MCF 10A (cell line): ENCODE data around the gene CEP295NL. TPM values are rescaled to one million over a fixed set of nuclear protein-coding genes. Genes with fewer than 3 reads are reported as not detected.
A peak's percentile ranks its signal among the peaks of the same experiment; 100 is the strongest.

Experiments
- BruUV-seq: library from RNA; stranded (reverse); fragments of 400-500 nt; replicated peaks from 2 replicates; lab custom pipeline; 2021; lab: Mats Ljungman, UMichigan
- CTCF ChIA-PET: fragments of 300-600 bp; sonication (Branson Sonifier 250); formaldehyde crosslinking; extraction: SDS; loops from one replicate; lab custom pipeline; 2021; ENCODE audit warnings: antibody characterized with exemption, inconsistent platforms; lab: Yijun Ruan, JAX
- POLR2A ChIA-PET: fragments of 300-600, 350-650 bp; sonication (Branson Sonifier 250); formaldehyde crosslinking; extraction: SDS; loops from one replicate; lab custom pipeline; 2020; ENCODE audit warnings: antibody characterized with exemption, inconsistent platforms; lab: Yijun Ruan, JAX
- DNase-seq: peaks from one replicate; pipeline ENCODE4 v3.0.0-alpha.2; 2018; ENCODE audit not compliant: unreplicated experiment
- H3K27ac Mint-ChIP-seq: one replicate; pipeline ENCODE4 v1.8.0; 2022; ENCODE audit warnings: mild to moderate bottlenecking, low read depth, mixed read lengths; ENCODE audit not compliant: unreplicated experiment
- H3K27me3 Mint-ChIP-seq: one replicate; pipeline ENCODE4 v1.8.0; 2022; ENCODE audit warnings: mixed read lengths; ENCODE audit not compliant: insufficient read depth, unreplicated experiment
- H3K36me3 Mint-ChIP-seq: one replicate; pipeline ENCODE4 v1.8.0; 2022; ENCODE audit warnings: mild to moderate bottlenecking, moderate library complexity, mixed read lengths; ENCODE audit not compliant: insufficient read depth, unreplicated experiment
- H3K4me1 Mint-ChIP-seq: one replicate; pipeline ENCODE4 v1.8.0; 2022; ENCODE audit warnings: mixed read lengths; ENCODE audit not compliant: insufficient read depth, unreplicated experiment
- H3K4me3 Mint-ChIP-seq: one replicate; pipeline ENCODE4 v1.8.0; 2022; ENCODE audit warnings: mild to moderate bottlenecking, moderate library complexity, mixed read lengths; ENCODE audit not compliant: unreplicated experiment
- H3K9me3 Mint-ChIP-seq: one replicate; pipeline ENCODE4 v1.8.0; 2022; ENCODE audit warnings: mixed read lengths; ENCODE audit not compliant: unreplicated experiment
- CTCF ChIP-seq: fragments of 200-600 bp; IDR thresholded peaks from one replicate; pipeline ENCODE4 v1.8.0; 2022; ENCODE audit warnings: antibody characterized with exemption, mild to moderate bottlenecking; ENCODE audit not compliant: unreplicated experiment
- intact Hi-C: fragments of 100-400 bp; cut with micrococcal nuclease; formaldehyde crosslinking; loops from 2 replicates; pipeline ENCODE4 v1.14.1; 2022
- total RNA-seq: library from RNA; stranded (reverse); gene quantifications from 2 replicates; pipeline ENCODE4 v1.2.3, GENCODE V29; 2022

CEP295NL gene
- total RNA-seq, 1 experiment from 2014 or later = 0.68 TPM

- Mint-ChIP-seq H3K27ac (peak overlapping the region; percentile 91), H3K9me3 (no peaks in the 10 kb centered on the region), H3K4me3 (peak overlapping the region; percentile 58), H3K36me3 (no peaks in the 10 kb centered on the region), H3K27me3 (no peaks in the 10 kb centered on the region), H3K4me1 (peaks cover 21% of the 10 kb centered on the region)
- no TSS peak for BruUV-seq
- ChIA-PET POLR2A (interaction anchor here (0.8 to 2.3 kb wide), 7 partner anchors 17 to 107 kb away, joined by 3 to 11 read pairs (median 4); partner anchors contain the start of genes LGALS3BP and USP36), CTCF (interaction anchor here (1.3 kb wide), 1 partner anchor 88 kb away, joined by 8 read pairs; no protein-coding TSS in a partner anchor)
- no peak for DNase-seq
- intact Hi-C loops = loop anchor here (1.0 to 5.0 kb wide), 2 partner anchors 39 to 88 kb away; no protein-coding TSS in a partner anchor
- no peak for TF ChIP-seq CTCF
Observed at GRCh38 chr17:78883089-78883532, 19.9 kb downstream of the CEP295NL start.

- peaks cover 21% of the 10 kb centered on the region for H3K4me1 Mint-ChIP-seq
- POLR2A ChIA-PET = interaction anchor here (1.4 to 2.3 kb wide), 2 partner anchors 16 to 20 kb away, joined by 4 to 11 read pairs; no protein-coding TSS in a partner anchor
- no peak for TF ChIP-seq CTCF
- peak overlapping the region; percentile 58 for H3K4me3 Mint-ChIP-seq
- no peak for DNase-seq
- CTCF ChIA-PET = interaction anchor here (0.6 to 1.3 kb wide), 5 partner anchors 9 to 111 kb away, joined by 3 to 8 read pairs (median 4); no protein-coding TSS in a partner anchor
- TSS peak; percentile 28 for BruUV-seq
- H3K9me3 Mint-ChIP-seq = no peaks in the 10 kb centered on the region
- H3K36me3 Mint-ChIP-seq = no peaks in the 10 kb centered on the region
- no peaks in the 10 kb centered on the region for H3K27me3 Mint-ChIP-seq
- H3K27ac Mint-ChIP-seq = peak overlapping the region; percentile 91
- intact Hi-C loops = loop anchor here (1.0 to 5.0 kb wide), 2 partner anchors 40 to 89 kb away; no protein-coding TSS in a partner anchor
Observed at GRCh38 chr17:78882540-78883088, 20.4 kb downstream of the CEP295NL start.

GRCh38 chr17:78879635-78880186 is 23.3 kb downstream of the CEP295NL start:
- TF ChIP-seq CTCF = no peak
- Mint-ChIP-seq H3K27me3 (no peaks in the 10 kb centered on the region), H3K9me3 (no peaks in the 10 kb centered on the region), H3K36me3 (no peaks in the 10 kb centered on the region), H3K4me3 (no peak overlapping the region), H3K27ac (peak overlapping the region; percentile 44), H3K4me1 (peaks cover 24% of the 10 kb centered on the region)
- ChIA-PET CTCF (no interaction called here), POLR2A (no interaction called here)
- DNase-seq = no peak
- no TSS peak for BruUV-seq
- intact Hi-C loops = loop anchor here (5.0 kb wide), 1 partner anchor 43 kb away; no protein-coding TSS in a partner anchor

DNA sequence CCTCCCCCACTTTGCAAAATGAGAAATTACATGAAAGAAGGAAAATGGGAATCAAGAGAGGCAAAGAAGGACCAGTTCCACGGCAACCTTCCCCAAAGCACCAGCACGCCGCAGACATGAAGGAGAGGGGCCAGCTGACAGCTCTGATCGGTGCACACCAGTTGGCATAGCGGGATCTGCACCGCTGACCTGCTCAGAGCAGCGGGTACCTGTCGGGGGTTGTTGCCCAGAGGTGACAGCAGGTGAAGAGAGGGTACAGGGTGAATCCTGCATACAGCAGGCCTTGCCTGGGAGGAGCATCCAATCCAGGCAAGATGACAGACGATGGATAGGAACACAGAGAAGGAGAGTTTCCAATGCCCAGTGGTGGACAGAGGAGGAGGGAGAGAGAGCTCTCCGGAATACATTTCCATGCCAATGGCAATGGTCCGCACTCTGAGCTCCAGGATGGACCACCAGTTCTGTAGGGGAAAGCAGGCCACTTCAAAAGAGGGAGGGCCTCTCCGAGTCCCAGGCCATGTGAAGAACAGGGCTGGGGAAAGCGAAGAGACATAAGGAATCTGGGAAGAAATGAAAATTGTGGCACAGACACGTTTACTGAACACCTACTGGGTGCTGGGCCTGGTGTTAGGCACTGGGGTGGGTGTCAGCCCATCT is 24.0 kb downstream of the CEP295NL start:
- BruUV-seq = no TSS peak
- Mint-ChIP-seq H3K9me3 (no peaks in the 10 kb centered on the region), H3K27me3 (no peaks in the 10 kb centered on the region), H3K36me3 (no peaks in the 10 kb centered on the region), H3K27ac (no peak overlapping the region), H3K4me3 (no peak overlapping the region), H3K4me1 (peaks cover 30% of the 10 kb centered on the region)
- intact Hi-C loops = no loop called here
- no peak for DNase-seq
- POLR2A ChIA-PET = no interaction called here
- no peak for TF ChIP-seq CTCF
- CTCF ChIA-PET = no interaction called here
